ENCODE measurements around the gene WDR74.
A peak's percentile ranks its signal among the peaks of the same experiment; 100 is the strongest.

Gene WDR74

GRCh38 chr11:62816557-62816956 lies 22.8 kb downstream of the WDR74 start:
- DNase-seq (ENCODE audit: low read depth) = no peak
- no peak overlapping the region for H3K4me3 ChIP-seq (ENCODE audit: low read depth, low read length)
- TF ChIP-seq CTCF (IDR thresholded peaks at IDR 0.05; ENCODE audit: low read depth, low read length, missing control alignments) = no peak

GRCh38 chr11:62811659-62812058 lies 27.7 kb downstream of the WDR74 start:
- no peak for TF ChIP-seq CTCF (IDR thresholded peaks at IDR 0.05; ENCODE audit: low read depth, low read length, missing control alignments)
- no peak overlapping the region for H3K4me3 ChIP-seq (ENCODE audit: low read depth, low read length)
- no peak for DNase-seq (ENCODE audit: low read depth)

- TF ChIP-seq CTCF (IDR thresholded peaks at IDR 0.05; ENCODE audit: low read depth, low read length, missing control alignments) = no peak
- no peak for DNase-seq (ENCODE audit: low read depth)
- H3K4me3 ChIP-seq (ENCODE audit: low read depth, low read length) = no peak overlapping the region
Measured at GRCh38 chr11:62810748-62811147, 28.6 kb downstream of the WDR74 start.

GRCh38 chr11:62806611-62807121 lies 32.7 kb downstream of the WDR74 start:
- no peak for DNase-seq (ENCODE audit: low read depth)
- TF ChIP-seq CTCF (IDR thresholded peaks at IDR 0.05; ENCODE audit: low read depth, low read length, missing control alignments) = no peak
- H3K4me3 ChIP-seq (ENCODE audit: low read depth, low read length) = no peak overlapping the region; the same call in 1 of the 2 replicates

- DNase-seq (ENCODE audit: low read depth) = no peak
- peak overlapping the region; percentile 61 for H3K4me3 ChIP-seq (ENCODE audit: low read depth, low read length)
- TF ChIP-seq CTCF (IDR thresholded peaks at IDR 0.05; ENCODE audit: low read depth, low read length, missing control alignments) = no peak
Measured at GRCh38 chr11:62805961-62806441, 33.4 kb downstream of the WDR74 start.

GRCh38 chr11:62805076-62805892 lies 34.1 kb downstream of the WDR74 start, which contains the start of gene NXF1:
NXF1 (minus strand) TSS chr11:62805440; CDS start chr11:62805356, 84 bp downstream.
- TF ChIP-seq CTCF (IDR thresholded peaks at IDR 0.05; ENCODE audit: low read depth, low read length, missing control alignments) = peak; percentile 19
- peak within 1 kb of the TSS; percentile 61 for H3K4me3 ChIP-seq (ENCODE audit: low read depth, low read length)
- peak; percentile 84 for DNase-seq (ENCODE audit: low read depth)

All from GM12864 (cell line).